ENCODE results near the gene TPST2. TPM values are rescaled to one million over a fixed set of nuclear protein-coding genes. Genes with fewer than 3 reads are reported as not detected.

Gene TPST2
- total and polyA plus RNA-seq, 10 of the 15 experiments (the other 5 are each of a cell fraction or from before 2014, with no cell fraction given) = 6.3 to 33.7 (median 28.4) TPM

DNA sequence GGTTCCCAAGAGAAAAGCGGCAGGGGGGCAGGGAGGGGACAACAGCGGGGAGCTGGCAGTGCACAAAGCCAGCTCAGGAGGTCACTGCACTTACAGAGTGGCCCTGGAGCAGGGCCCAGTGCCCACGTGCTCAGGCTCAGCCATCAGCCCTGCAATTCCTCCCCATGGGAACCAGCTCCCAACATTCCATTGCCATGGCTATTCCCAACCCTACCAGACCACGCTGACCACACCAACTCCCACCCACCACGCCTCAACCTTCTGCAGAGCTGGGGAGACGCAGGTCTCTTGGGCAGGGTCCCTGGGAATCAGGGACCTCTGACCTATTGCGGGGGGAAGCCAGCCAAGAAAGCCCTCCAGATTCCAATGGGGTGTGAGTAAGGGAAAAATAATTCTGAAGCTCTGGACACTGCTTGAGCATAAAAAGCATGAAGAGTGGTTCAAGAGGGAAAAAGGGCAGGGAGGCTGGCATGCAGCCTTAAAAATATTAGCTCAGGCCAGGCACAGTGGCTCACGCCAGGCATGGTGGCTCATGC, 39.4 kb downstream of the TPST2 start:
- no peak overlapping the region for H3K9ac ChIP-seq (ENCODE audit: control insufficient read depth, insufficient read depth, low read length)
- no peak overlapping the region for H3K4me2 ChIP-seq (ENCODE audit: control insufficient read depth, insufficient read depth)
- ChIA-PET POLR2A (no interaction called here), CTCF (interaction anchor here (1.0 to 1.1 kb wide), 2 partner anchors 9 to 19 kb away, joined by 3 to 4 read pairs; no protein-coding TSS in a partner anchor), RAD21 (ENCODE audit: unreplicated experiment) (no interaction called here), SMC1A (ENCODE audit: uncharacterized antibody, unreplicated experiment) (no interaction called here)
- H3K4me3 ChIP-seq = no peak overlapping the region
- H3K4me1 ChIP-seq (ENCODE audit: control insufficient read depth, insufficient read depth, low read length) = no peaks in the 10 kb centered on the region
- no TSS peak for BruUV-seq (replicated peaks)
- WGBS (ENCODE audit: insufficient coverage, insufficient replicate concordance, low lambda C conversion rate, missing lambda C conversion rate) = 70% methylated on average over 8 of the region's 8 CpGs
- H4K20me1 ChIP-seq (ENCODE audit: control insufficient read depth, insufficient read depth) = no peaks in the 10 kb centered on the region
- no peaks in the 10 kb centered on the region; a peak in 1 of 4 replicates for H3K36me3 ChIP-seq (ENCODE audit: control insufficient read depth in 2 of 2, insufficient read depth in 2 of 2, low read length in 1 of 2)
- in situ Hi-C loops (cut with MboI) (no loop called here), intact Hi-C loops (cut with micrococcal nuclease; ENCODE audit: unreplicated experiment) (no loop called here)
- H2AFZ ChIP-seq (ENCODE audit: control insufficient read depth, low read depth, low read length) = no peak overlapping the region
- H3K79me2 ChIP-seq (ENCODE audit: control insufficient read depth, insufficient read depth, low read length) = no peaks in the 10 kb centered on the region; the same call in 1 of the 2 replicates
- no peak overlapping the region for H3K27ac ChIP-seq (ENCODE audit: control insufficient read depth, insufficient read depth)
- no peaks in the 10 kb centered on the region for H3K9me3 ChIP-seq (replicated peaks; ENCODE audit: control insufficient read depth, insufficient read depth, low read length)
- FAIRE-seq (no peak), DNase-seq (ENCODE audit: low read depth, low spot score) (no peak), ATAC-seq (no peak)
- no peaks in the 10 kb centered on the region for H3K27me3 ChIP-seq (replicated peaks in 1 of 2; ENCODE audit: control insufficient read depth in 2 of 2, insufficient read depth in 2 of 2, low read length in 1 of 2)
- TF ChIP-seq ZSCAN29 (IDR thresholded peaks at IDR 0.05) = no peak

DNA sequence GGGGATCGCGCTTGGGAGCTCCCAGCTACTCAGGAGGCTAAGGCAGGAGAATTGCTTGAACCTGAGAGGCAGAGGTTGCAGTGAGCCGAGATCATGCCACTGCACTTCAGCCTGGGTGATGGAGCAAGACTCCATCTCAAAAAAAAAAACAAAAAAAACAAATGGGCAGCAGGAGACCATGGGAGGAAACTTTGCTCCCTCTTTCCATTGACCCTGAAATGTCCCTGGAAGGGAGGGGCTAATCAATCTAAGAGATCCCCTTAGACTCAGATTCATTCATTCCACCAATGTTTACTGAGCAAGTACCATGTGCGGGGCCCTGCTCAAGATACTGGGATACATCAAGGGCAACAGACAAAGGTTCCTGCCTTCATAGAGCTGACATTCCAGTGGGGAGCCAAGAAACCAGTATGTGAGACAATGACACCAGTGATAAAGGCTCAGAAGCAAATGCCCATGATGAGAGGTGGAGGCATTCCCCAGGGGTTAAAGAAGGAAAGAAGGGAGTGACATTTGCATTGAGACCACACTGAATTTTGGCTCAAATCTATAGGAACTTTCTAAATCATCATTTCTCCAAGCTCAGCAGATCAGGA, 39.9 kb downstream of the TPST2 start:
- Histone ChIP-seq H3K9ac (ENCODE audit: control insufficient read depth, insufficient read depth, low read length) (no peak overlapping the region), H3K4me1 (ENCODE audit: control insufficient read depth, insufficient read depth, low read length) (no peaks in the 10 kb centered on the region), H2AFZ (ENCODE audit: control insufficient read depth, low read depth, low read length) (no peak overlapping the region), H3K4me2 (ENCODE audit: control insufficient read depth, insufficient read depth) (no peak overlapping the region), H3K4me3 (no peak overlapping the region), H3K79me2 (ENCODE audit: control insufficient read depth, insufficient read depth, low read length) (no peaks in the 10 kb centered on the region; the same call in 1 of the 2 replicates), H3K9me3 (replicated peaks; ENCODE audit: control insufficient read depth, insufficient read depth, low read length) (no peaks in the 10 kb centered on the region), H3K27ac (ENCODE audit: control insufficient read depth, insufficient read depth) (no peak overlapping the region), H3K27me3 (replicated peaks in 1 of 2; ENCODE audit: control insufficient read depth in 2 of 2, insufficient read depth in 2 of 2, low read length in 1 of 2) (no peaks in the 10 kb centered on the region), H4K20me1 (ENCODE audit: control insufficient read depth, insufficient read depth) (no peaks in the 10 kb centered on the region), H3K36me3 (ENCODE audit: control insufficient read depth in 2 of 2, insufficient read depth in 2 of 2, low read length in 1 of 2) (no peaks in the 10 kb centered on the region; a peak in 1 of 4 replicates)
- WGBS (ENCODE audit: insufficient coverage, insufficient replicate concordance, low lambda C conversion rate, missing lambda C conversion rate) = 100% methylated on average over 2 of the region's 4 CpGs
- in situ Hi-C loops (cut with MboI) = no loop called here
- BruUV-seq (replicated peaks) = no TSS peak
- DNase-seq (ENCODE audit: low read depth, low spot score) (no peak), ATAC-seq (no peak), FAIRE-seq (no peak)
- CTCF ChIA-PET = interaction anchor here (1.0 to 1.1 kb wide), 2 partner anchors 10 to 18 kb away, joined by 3 to 4 read pairs; no protein-coding TSS in a partner anchor
- SMC1A ChIA-PET (ENCODE audit: uncharacterized antibody, unreplicated experiment) = no interaction called here
- POLR2A ChIA-PET = interaction anchor here (0.7 kb wide), 2 partner anchors 53 to 56 kb away, joined by 3 to 5 read pairs; no protein-coding TSS in a partner anchor
- intact Hi-C loops (cut with micrococcal nuclease; ENCODE audit: unreplicated experiment) = no loop called here
- RAD21 ChIA-PET (ENCODE audit: unreplicated experiment) = no interaction called here
- TF ChIP-seq YY1 (IDR thresholded peaks at IDR 0.05; ENCODE audit: low read depth, low read length) (no peak), JUND (IDR thresholded peaks at IDR 0.05; ENCODE audit: low read depth, low read length) (no peak), HDGF (IDR thresholded peaks at IDR 0.05) (no peak), SREBF2 (IDR thresholded peaks at IDR 0.05; ENCODE audit: low read length) (no peak), POU2F2 (IDR thresholded peaks at IDR 0.05; ENCODE audit: borderline replicate concordance, low read depth, low read length) (no peak), ASH2L (IDR thresholded peaks at IDR 0.05; ENCODE audit: borderline replicate concordance, low read depth) (no peak), TARDBP (IDR thresholded peaks at IDR 0.05; ENCODE audit: borderline replicate concordance) (no peak), NFIC (IDR thresholded peaks at IDR 0.05; ENCODE audit: low read depth, low read length) (no peak)
- TF ChIP-seq, protein P1, sequence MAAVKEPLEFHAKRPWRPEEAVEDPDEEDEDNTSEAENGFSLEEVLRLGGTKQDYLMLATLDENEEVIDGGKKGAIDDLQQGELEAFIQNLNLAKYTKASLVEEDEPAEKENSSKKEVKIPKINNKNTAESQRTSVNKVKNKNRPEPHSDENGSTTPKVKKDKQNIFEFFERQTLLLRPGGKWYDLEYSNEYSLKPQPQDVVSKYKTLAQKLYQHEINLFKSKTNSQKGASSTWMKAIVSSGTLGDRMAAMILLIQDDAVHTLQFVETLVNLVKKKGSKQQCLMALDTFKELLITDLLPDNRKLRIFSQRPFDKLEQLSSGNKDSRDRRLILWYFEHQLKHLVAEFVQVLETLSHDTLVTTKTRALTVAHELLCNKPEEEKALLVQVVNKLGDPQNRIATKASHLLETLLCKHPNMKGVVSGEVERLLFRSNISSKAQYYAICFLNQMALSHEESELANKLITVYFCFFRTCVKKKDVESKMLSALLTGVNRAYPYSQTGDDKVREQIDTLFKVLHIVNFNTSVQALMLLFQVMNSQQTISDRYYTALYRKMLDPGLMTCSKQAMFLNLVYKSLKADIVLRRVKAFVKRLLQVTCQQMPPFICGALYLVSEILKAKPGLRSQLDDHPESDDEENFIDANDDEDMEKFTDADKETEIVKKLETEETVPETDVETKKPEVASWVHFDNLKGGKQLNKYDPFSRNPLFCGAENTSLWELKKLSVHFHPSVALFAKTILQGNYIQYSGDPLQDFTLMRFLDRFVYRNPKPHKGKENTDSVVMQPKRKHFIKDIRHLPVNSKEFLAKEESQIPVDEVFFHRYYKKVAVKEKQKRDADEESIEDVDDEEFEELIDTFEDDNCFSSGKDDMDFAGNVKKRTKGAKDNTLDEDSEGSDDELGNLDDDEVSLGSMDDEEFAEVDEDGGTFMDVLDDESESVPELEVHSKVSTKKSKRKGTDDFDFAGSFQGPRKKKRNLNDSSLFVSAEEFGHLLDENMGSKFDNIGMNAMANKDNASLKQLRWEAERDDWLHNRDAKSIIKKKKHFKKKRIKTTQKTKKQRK (IDR thresholded peaks at IDR 0.05; ENCODE audit: low read depth, low read length) = no peak
- TF ChIP-seq, protein P2, sequence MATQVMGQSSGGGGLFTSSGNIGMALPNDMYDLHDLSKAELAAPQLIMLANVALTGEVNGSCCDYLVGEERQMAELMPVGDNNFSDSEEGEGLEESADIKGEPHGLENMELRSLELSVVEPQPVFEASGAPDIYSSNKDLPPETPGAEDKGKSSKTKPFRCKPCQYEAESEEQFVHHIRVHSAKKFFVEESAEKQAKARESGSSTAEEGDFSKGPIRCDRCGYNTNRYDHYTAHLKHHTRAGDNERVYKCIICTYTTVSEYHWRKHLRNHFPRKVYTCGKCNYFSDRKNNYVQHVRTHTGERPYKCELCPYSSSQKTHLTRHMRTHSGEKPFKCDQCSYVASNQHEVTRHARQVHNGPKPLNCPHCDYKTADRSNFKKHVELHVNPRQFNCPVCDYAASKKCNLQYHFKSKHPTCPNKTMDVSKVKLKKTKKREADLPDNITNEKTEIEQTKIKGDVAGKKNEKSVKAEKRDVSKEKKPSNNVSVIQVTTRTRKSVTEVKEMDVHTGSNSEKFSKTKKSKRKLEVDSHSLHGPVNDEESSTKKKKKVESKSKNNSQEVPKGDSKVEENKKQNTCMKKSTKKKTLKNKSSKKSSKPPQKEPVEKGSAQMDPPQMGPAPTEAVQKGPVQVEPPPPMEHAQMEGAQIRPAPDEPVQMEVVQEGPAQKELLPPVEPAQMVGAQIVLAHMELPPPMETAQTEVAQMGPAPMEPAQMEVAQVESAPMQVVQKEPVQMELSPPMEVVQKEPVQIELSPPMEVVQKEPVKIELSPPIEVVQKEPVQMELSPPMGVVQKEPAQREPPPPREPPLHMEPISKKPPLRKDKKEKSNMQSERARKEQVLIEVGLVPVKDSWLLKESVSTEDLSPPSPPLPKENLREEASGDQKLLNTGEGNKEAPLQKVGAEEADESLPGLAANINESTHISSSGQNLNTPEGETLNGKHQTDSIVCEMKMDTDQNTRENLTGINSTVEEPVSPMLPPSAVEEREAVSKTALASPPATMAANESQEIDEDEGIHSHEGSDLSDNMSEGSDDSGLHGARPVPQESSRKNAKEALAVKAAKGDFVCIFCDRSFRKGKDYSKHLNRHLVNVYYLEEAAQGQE (IDR thresholded peaks at IDR 0.05; ENCODE audit: low read depth, low read length) = no peak
